IPS-18c (cell line): ENCODE measurements around the gene ADCY7.

Experiments
- H3K4me3 ChIP-seq: 2 replicates; pipeline ENCODE4 v1.7.0; 2013; ENCODE audit warnings: low read depth, mild to moderate bottlenecking, low read length, moderate library complexity; ENCODE audit not compliant: insufficient read depth
- H3K9me3 ChIP-seq: one replicate; pipeline ENCODE4 v1.6.1; 2013; ENCODE audit warnings: mild to moderate bottlenecking, low read length, moderate library complexity; ENCODE audit not compliant: control insufficient read depth, insufficient read depth

Gene ADCY7

GRCh38 chr16:50261707-50262235 lies 4.6 kb upstream of the ADCY7 start:
- no peaks in the 10 kb centered on the region for H3K9me3 ChIP-seq
- no peak overlapping the region for H3K4me3 ChIP-seq

- no peak overlapping the region for H3K4me3 ChIP-seq
- no peaks in the 10 kb centered on the region for H3K9me3 ChIP-seq
These were observed 3.1 kb upstream of the ADCY7 start for GRCh38 chr16:50263060-50263909.

GRCh38 chr16:50263940-50264929 lies 2.1 kb upstream of the ADCY7 start:
- no peaks in the 10 kb centered on the region for H3K9me3 ChIP-seq
- H3K4me3 ChIP-seq: no peak overlapping the region

DNA sequence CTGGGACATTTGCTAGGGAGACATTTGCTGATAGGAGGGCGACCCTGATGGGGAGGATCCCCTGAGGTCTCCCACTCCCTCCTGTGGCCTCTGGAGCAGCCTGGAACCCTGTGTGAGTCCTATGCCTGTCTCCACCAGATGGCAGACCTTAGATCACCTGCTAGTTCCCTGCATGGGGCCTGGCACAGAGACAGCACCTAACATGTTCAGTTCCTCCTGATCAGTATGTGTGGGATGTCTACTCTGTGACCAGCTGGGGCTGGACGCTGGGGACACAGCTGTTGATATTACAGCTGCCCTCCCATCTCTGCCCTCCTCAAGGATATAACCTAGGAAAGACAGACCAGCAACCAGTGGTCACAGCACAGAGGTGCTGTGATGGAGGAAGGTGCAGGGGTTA lies 1.1 kb upstream of the ADCY7 start:
- Histone ChIP-seq H3K4me3 (no peak overlapping the region), H3K9me3 (no peaks in the 10 kb centered on the region)

- Histone ChIP-seq H3K4me3 (no peak overlapping the region), H3K9me3 (no peaks in the 10 kb centered on the region)
These were observed 525 bp upstream of the ADCY7 start for GRCh38 chr16:50265716-50266336.

DNA sequence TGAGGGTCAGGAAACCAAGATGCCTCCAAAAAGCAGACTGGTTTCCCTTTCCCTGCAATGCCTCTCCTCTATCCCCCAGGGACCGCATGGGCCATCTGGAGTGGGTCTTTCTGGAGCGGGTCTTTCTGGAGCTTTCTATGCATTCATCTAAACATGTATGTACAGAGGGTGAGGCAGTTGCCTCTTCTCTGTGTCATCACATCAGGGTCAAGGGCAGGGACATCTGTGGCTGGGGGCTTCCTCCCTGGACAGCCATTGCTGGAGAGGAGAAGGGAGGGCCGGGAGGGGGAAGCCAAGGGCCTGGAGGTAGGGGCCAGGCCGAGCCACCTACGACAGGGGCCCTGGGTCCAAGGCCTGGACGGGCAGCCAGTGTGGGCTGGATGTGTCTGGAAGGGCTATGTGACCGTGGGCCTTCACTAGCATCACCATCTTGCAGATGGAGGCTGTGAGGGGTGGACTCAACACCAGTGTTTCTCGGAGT lies 840 bp downstream of the ADCY7 start:
- Histone ChIP-seq H3K4me3 (no peak overlapping the region), H3K9me3 (no peaks in the 10 kb centered on the region)

- H3K4me3 ChIP-seq: no peak overlapping the region
- H3K9me3 ChIP-seq: no peaks in the 10 kb centered on the region
These were observed 1.3 kb downstream of the ADCY7 start for GRCh38 chr16:50267651-50268050.

DNA sequence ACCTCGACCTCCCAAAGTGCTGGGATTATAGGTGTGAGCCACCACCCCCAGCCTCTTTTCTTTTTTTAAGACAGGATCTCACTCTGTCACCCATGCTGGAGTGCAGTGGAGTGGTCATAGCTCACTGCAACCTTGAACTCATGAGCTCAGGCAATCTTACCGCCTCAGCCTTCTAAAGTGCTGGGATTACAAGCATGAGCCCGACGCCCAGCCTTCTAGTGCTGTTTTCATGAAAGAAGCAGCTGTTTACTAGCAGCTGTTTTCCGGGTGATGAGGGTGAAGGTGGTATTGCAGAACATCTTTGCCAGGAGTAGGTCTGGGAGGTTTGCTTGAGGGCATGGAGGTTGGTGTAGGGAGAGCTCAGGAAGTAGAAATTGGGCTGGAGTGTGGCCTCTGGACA lies 2.0 kb downstream of the ADCY7 start:
- no peak overlapping the region for H3K4me3 ChIP-seq

GRCh38 chr16:50269061-50269705 lies 2.8 kb downstream of the ADCY7 start:
- Histone ChIP-seq H3K4me3 (no peak overlapping the region), H3K9me3 (no peaks in the 10 kb centered on the region)

More for the DNA sequence above, 2.0 kb downstream of the ADCY7 start:
- H3K9me3 ChIP-seq: no peaks in the 10 kb centered on the region

DNA sequence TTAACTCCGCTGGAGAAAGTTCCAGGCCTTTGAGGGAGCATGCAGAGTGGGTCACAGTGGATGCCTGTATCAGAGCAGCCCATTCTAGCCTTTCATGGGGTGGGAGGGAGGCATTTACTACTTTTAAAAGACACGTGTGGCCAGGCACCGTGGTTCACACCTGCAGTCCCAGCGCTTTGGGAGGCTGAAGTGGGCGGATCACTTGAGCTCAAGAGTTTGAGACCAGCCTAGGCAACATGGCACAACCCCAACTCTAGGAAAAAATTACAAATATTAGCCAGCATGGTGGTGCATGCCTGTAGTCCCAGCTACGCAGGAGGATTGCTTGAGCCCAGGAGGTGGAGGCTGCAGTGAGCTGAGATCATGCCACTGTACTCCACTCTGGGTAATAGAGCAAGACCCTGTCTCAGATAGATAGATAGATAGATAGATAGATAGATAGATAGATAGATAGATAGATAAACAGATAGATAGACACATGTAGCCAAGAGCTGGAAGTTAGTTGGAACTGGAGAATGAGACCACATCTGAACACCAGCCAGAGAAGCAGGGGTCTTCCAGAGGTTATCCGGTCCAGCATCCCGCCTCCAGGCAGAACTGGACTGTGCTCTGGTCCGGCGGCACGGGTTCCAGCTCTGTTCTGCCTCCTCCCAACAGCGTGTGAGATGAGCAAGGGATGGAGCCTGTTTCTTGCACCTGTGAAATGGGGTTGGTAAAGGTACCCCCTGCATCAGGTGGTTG lies 3.6 kb downstream of the ADCY7 start:
- H3K4me3 ChIP-seq: no peak overlapping the region

GRCh38 chr16:50270510-50271147 lies 4.3 kb downstream of the ADCY7 start:
- H3K4me3 ChIP-seq: no peak overlapping the region
- H3K9me3 ChIP-seq: no peaks in the 10 kb centered on the region

More for the DNA sequence above, 3.6 kb downstream of the ADCY7 start:
- H3K9me3 ChIP-seq: no peaks in the 10 kb centered on the region

GRCh38 chr16:50271148-50272041 lies 5.0 kb downstream of the ADCY7 start:
- Histone ChIP-seq H3K9me3 (no peaks in the 10 kb centered on the region), H3K4me3 (no peak overlapping the region)

GRCh38 chr16:50272111-50272571 lies 5.8 kb downstream of the ADCY7 start:
- Histone ChIP-seq H3K4me3 (no peak overlapping the region), H3K9me3 (no peaks in the 10 kb centered on the region)

- Histone ChIP-seq H3K4me3 (no peak overlapping the region), H3K9me3 (no peaks in the 10 kb centered on the region)
These were observed 6.5 kb downstream of the ADCY7 start for GRCh38 chr16:50272687-50273381.
